GM18502 (cell line): ENCODE data around the gene FBP2.
"Not testable (repeated sequence)": the region's sequence is repeated elsewhere in the genome, so short reads cannot be mapped to it uniquely, and the experiment has no call there.

ENCODE experiments used
- ATAC-seq: cut with Tn5 transposase; IDR thresholded peaks from one replicate; pipeline ENCODE4 v1.9.1; 2021; ENCODE audit warnings: mild to moderate bottlenecking; ENCODE audit not compliant: unreplicated experiment, poor library complexity

Gene FBP2

GRCh38 chr9:94566550-94566949, 27.1 kb downstream of the FBP2 start:
- ATAC-seq: no peak

GRCh38 chr9:94564279-94564678, 29.3 kb downstream of the FBP2 start:
- ATAC-seq: not testable (repeated sequence)

- ATAC-seq: no peak
Measured at GRCh38 chr9:94563548-94563947, 30.1 kb downstream of the FBP2 start.

GRCh38 chr9:94560237-94560636, 33.4 kb downstream of the FBP2 start:
- ATAC-seq: no peak

DNA sequence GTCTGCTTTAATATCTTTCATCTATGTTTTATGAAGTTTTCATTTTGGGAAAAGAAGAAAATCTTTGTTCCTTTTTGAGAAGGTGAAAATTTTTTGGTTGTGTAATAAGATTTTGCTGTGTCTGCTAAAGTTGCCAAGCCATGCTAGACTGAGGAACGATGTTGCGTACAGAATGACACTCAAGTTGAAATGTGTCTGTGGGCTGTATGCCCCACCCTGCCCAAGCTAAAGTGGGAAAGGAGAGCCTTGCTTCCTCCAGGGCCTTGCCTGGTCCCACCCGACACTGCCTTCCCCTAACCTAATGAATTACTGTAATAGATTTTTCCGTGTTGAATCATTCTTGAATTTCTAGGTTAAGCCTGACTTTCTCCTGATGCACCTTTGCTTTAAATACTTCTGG, 36.2 kb downstream of the FBP2 start:
- ATAC-seq: no peak

DNA sequence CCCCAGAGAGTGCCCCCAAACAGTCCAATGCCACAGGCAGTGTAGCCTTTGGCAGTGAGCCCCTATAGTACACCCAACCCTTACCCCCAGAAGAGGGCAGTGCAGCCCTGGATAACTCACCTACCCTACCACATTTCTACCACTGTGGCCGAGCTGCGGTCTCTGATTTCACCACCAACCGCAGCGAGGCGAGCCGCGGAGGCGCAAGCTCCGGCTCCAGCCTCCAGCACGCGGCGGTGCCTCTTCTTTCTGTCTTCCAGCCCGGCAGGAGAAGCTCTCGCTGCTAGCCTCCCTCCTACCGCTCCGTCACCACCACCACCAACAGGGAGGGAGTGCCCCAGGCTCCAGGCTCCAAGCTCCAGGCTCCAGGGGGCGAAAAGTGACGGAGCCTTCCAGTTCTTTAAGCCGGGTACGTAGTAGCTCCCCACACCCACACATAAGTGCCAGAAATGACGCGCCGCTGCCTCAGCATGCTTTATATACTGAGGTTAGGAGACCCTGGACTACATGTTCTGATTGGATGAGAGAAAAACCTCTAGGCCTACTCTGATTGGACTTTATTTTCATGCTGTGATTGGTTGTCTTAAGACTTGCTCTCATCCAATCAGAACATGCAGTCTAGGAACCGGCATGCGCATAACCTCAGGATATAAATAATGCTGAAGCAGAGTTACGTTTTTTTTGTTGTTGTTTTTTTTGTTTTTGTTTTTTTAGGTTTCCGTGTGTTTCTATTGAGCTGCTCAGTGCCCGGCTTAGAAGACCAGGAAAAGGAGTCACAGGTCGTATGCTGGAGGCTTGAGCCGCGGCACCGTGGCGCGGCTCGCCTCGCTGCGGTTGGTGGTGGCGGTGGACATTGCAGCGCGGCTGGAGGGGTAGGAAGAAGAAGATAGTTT, 38.9 kb downstream of the FBP2 start, which contains the start of gene PCAT7:
Gene PCAT7 (plus strand): TSS at position 645 of the 893 bp plus-strand sequence.
- ATAC-seq: no peak

- no peak for ATAC-seq
Measured at GRCh38 chr9:94554078-94554438, 39.6 kb downstream of the FBP2 start.

DNA sequence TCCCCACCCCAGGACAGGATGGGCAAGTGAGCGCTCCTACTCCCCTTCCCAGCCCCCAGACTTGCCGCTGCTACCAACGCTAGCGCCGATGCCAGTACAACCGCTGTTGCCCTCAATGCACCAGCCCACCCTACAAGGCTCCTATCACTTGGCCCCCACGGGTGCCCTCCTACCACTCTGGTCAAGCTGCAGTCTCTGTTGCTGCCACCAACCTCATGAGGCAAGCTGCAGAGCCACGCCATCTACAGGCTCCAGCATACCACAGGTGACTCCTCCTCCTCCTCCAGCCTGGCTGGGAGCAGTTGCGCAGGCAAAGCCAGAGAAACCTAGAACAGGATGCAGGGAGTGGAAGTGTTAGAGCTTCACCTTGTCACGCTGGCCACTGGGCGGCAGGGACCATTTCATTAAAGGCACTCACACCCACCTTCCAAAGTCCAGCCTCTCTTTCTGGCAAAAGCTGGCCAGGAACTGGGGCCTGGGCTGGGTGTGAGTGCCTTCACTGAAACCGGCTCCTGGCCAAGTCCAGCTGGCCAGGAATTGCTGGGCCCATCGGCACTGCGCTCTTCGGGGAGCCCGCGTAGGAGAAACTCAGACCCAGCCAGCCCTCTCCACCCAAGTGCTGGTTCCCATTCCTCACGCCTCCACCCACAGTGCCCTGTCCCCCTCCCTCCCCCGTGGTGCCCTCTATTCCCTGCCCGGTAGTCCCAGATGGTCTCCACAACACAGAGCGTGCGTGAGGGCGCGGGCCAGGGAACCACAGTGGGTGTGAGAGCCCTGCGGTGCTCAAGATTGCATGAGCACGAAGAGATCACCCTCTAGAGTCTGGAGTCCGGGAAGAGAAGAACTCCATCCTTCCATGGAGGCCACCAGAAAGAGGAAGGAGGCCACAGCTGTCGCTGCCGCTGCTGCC, 40.3 kb downstream of the FBP2 start:
- ATAC-seq: no peak

- ATAC-seq: no peak
Measured at GRCh38 chr9:94545940-94546339, 47.7 kb downstream of the FBP2 start.

DNA sequence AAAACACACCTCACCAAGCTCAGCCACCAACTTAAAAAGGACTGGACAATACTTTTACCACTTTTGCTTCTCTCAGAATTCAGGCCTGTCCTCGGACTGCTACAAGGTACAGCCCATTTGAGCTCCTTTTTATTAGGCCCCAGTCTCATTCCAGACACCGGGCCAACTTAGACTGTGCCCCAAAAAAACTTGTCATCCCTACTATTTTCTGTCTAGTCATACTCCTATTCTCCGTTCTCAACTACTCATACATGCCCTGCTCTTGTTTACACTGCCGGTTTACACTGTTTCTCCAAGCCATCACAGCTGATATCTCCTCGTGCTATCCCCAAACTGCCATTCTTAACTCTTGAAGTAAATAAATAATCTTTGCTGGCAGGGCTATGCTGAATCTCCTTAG, 49.3 kb downstream of the FBP2 start:
- not testable (repeated sequence) for ATAC-seq

GRCh38 chr9:94538908-94539307, 54.7 kb downstream of the FBP2 start:
- no peak for ATAC-seq

DNA sequence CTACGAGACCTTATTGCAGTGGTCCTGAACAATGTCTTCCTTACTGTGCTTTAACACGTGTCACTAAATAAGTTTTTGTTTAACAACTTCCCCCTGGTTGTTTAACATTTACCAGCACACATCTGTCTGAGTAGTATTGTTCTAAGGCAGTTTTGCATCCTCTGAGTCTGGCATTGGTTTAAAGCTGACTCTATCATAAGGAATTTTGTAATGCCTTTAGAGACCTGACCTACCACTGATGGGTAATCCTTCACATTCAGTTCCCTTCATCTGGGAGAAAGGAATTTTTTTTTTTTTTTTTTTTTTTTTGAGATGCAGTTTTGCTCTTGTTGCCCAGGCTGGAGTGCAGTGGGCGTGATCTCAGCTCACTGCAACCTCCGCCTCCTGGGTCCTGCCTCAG, 58.7 kb downstream of the FBP2 start:
- ATAC-seq: no peak

- ATAC-seq: no peak
Measured at GRCh38 chr9:94533601-94534000, 60.0 kb downstream of the FBP2 start.

DNA sequence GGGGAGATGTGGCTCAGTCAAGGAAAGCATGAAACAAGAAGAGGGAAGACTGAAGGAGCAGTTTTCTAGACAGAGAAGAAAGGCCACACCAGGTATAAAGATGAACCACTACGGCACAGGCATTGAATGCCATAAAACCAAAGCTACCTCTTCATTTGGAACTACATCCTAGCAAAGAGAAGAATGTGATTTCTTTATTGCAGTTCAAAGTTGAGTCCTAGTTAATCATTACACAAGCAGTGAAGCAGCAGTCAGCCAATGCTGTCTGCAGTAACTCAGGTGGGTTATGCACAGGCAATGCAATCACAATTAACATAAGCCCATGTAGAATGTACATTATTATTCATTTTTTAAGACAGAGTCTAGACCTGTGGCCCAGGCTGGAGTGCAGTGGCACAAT, 60.5 kb downstream of the FBP2 start:
- ATAC-seq: no peak

DNA sequence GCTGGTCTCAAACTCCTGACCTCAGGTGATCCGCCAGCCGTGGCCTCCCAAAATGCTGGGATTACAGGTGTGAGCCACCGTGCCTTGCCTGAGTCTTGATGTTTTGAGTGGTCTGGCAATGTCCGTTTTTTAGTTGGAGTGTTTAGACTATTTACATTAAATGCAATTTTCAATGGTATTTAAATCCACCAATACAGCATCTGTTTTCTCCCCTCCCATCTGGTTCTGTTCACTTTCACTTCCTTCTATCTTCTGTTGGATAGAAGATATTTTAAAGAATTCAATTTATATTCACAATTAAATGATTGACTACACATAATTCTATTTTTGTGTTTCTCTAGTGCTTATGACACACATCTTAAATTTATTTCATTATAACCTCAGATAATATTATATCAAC, 64.7 kb downstream of the FBP2 start:
- ATAC-seq: no peak

DNA sequence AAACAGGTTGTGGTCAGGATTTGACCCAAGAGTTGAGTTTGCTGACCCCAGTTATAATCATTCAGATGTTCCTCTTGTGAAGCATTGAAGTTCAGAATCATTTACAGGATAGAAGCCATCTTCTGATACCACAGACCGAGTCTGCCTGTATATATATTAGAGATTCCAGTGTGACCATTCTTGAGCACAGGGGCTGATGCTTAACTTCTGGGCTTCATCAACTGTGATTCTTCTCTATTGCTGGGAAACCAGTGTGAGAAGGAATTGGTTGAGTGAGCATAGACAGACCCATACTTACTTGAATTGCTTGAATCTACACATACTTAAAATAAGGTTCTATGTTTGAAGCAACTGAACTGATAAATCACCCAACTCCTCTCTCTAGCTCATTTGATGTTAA, 66.7 kb downstream of the FBP2 start:
- no peak for ATAC-seq

DNA sequence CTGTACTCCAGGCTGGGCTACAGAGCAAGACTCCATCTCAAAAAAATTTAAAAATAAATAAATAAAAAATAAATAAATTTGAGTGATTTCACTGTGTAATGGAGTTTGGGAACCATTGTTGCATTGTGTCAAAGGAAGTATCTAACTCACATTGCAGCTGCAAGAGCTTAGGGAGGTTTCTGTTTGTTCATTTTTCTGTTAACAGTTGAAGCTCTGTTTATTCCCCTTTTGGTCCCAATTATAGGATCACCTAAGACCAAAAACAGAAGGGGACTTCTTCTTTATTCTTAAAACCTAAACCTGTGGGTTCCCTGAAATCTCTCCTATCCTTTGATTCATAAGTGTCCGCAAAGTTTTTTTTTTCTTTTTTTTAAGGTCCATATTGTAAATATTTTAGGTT, 67.4 kb downstream of the FBP2 start:
- no peak for ATAC-seq

- ATAC-seq: no peak
Measured at GRCh38 chr9:94525396-94526035, 68.1 kb downstream of the FBP2 start.

GRCh38 chr9:94517254-94517653, 76.4 kb downstream of the FBP2 start:
- ATAC-seq: no peak

GRCh38 chr9:94514722-94515121, 78.9 kb downstream of the FBP2 start:
- ATAC-seq: no peak

GRCh38 chr9:94511955-94512265, 81.7 kb downstream of the FBP2 start:
- no peak for ATAC-seq
